Measurements from ENCODE around the gene MAPRE2. TPM values are rescaled to one million over a fixed set of nuclear protein-coding genes. Genes with fewer than 3 reads are reported as not detected.

The MAPRE2 gene
- total RNA-seq, 1 donor from 2014 or later: 22.4 TPM

DNA sequence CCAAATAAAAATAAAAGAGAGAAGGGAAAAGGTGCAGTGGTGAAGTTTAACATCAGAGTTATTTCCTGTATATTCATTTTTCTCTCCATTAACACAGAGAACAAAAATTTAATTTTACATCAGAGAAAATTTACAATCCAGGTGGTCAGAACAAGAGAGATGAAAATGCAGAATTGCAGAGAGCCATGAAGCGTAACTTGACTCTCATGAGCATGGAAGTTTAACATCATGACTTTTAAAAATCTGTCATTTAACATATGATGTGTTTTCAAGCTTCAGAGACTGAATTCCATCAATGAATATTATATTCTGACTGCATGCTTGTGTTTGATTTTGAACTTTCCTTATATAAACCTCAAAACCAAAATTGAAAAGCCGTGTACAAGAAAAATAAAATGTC, 120.3 kb downstream of the MAPRE2 start:
- TF ChIP-seq, protein P1, sequence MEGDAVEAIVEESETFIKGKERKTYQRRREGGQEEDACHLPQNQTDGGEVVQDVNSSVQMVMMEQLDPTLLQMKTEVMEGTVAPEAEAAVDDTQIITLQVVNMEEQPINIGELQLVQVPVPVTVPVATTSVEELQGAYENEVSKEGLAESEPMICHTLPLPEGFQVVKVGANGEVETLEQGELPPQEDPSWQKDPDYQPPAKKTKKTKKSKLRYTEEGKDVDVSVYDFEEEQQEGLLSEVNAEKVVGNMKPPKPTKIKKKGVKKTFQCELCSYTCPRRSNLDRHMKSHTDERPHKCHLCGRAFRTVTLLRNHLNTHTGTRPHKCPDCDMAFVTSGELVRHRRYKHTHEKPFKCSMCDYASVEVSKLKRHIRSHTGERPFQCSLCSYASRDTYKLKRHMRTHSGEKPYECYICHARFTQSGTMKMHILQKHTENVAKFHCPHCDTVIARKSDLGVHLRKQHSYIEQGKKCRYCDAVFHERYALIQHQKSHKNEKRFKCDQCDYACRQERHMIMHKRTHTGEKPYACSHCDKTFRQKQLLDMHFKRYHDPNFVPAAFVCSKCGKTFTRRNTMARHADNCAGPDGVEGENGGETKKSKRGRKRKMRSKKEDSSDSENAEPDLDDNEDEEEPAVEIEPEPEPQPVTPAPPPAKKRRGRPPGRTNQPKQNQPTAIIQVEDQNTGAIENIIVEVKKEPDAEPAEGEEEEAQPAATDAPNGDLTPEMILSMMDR (IDR thresholded peaks at IDR 0.05): no peak
- intact Hi-C loops (cut with DNase I): no loop called here
- Histone ChIP-seq H3K9me3 (no peaks in the 10 kb centered on the region), H3K27ac (no peak overlapping the region), H3K36me3 (no peaks in the 10 kb centered on the region), H3K4me3 (no peak overlapping the region), H3K27me3 (no peaks in the 10 kb centered on the region), H3K4me1 (no peaks in the 10 kb centered on the region)
- no peak for DNase-seq (ENCODE audit: low spot score in 2 of 2)

DNA sequence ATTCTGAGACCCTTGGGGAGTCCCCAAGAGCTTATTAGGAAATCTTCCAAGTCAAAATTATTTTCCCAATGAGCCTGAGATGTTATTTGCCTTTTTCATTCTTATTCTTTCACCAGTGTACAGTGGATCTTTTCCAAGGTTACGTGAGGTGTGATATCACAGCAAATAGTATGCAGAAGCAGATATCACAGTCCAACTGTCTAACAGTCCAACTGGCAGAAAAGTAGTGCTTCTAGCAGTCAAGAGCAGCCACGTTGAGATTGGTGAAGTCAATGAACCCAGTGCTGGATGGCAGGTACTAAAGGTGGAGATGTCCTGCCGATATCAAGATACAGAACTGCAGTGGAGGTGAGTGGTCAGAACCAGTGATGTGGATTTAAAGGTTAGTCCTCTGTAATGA, 120.7 kb downstream of the MAPRE2 start:
- no peaks in the 10 kb centered on the region for H3K36me3 ChIP-seq
- intact Hi-C loops (cut with DNase I): no loop called here

DNA sequence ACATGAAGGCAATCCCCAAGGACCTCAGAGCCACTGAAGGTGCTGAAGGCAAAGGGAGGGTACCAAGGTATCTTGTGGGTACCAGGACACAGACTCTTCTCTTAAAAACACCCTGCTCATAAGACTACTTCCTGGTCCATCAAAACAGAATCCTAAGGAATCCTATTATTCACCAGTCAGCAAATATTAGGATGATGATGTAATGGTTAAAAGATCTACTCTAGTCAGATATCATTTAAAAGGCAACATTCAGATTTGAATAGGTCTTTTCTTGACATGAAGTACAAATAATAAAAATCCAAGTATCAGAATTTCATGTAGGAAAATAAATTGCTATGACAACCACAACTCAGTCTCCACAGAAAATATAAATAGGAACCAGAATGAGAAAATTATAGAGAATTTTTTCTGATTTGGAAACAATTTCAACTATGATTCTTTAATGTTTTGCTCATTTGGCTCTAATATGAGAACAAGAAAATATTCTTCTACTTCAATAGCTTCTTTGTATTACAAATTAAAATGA, 121.9 kb downstream of the MAPRE2 start:
- no peaks in the 10 kb centered on the region for H3K36me3 ChIP-seq
- no peak overlapping the region for H3K27ac ChIP-seq
- intact Hi-C loops (cut with DNase I): no loop called here

More for the DNA sequence above, 120.7 kb downstream of the MAPRE2 start:
- no peaks in the 10 kb centered on the region for H3K9me3 ChIP-seq
- TF ChIP-seq, protein P1 (IDR thresholded peaks at IDR 0.05): no peak
- no peaks in the 10 kb centered on the region for H3K4me1 ChIP-seq
- DNase-seq (ENCODE audit: low spot score in 2 of 2): no peak
- no peaks in the 10 kb centered on the region for H3K27me3 ChIP-seq
- no peak overlapping the region for H3K27ac ChIP-seq
- H3K4me3 ChIP-seq: no peak overlapping the region

DNA sequence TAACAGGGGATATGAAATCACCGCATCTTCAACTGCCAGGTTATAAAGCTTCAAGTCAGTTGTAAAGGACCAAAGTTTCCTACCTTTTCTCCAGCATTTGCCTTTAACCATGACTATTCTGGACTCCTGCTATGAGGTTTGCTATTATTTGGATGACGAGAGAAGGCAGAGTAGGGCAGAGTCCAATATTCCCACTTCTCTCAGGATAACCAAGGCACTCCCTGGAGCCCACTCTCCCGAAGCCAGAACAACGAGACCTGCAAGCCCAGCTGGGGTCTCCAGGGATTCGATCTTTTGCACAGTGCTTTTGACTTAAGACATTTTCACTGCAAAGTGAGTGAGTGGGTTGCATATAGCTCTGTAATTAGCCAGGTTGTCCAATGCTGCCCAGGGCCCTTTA, 122.5 kb downstream of the MAPRE2 start:
- Histone ChIP-seq H3K9me3 (no peaks in the 10 kb centered on the region), H3K4me3 (no peak overlapping the region), H3K27me3 (no peaks in the 10 kb centered on the region), H3K4me1 (no peaks in the 10 kb centered on the region), H3K36me3 (no peaks in the 10 kb centered on the region), H3K27ac (no peak overlapping the region)
- TF ChIP-seq, protein P1 (IDR thresholded peaks at IDR 0.05): no peak
- intact Hi-C loops (cut with DNase I): no loop called here
- DNase-seq (ENCODE audit: low spot score in 2 of 2): no peak

More for the DNA sequence above, 121.9 kb downstream of the MAPRE2 start:
- DNase-seq (ENCODE audit: low spot score in 2 of 2): no peak
- no peaks in the 10 kb centered on the region for H3K27me3 ChIP-seq
- H3K9me3 ChIP-seq: no peaks in the 10 kb centered on the region
- TF ChIP-seq, protein P1 (IDR thresholded peaks at IDR 0.05): no peak
- no peaks in the 10 kb centered on the region for H3K4me1 ChIP-seq
- H3K4me3 ChIP-seq: no peak overlapping the region

DNA sequence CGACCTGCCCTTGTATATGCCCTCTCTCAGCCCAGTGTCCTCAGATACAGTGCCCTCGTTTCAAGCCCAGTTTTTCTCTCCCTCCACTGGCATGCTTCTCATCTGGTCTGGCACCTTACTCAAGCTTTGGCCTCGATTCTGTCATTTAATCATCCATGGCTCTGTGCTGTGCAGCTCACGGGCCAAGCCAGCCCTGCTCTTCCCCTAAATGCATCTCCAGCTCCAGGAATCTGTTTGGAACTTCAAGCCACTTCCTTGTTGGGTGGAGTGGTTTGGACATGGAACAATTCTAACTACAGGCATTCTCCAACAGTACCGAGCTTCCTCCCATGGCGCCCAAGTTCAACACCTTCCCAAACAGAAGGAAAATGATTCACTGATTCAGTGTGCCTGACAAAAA, 122.9 kb downstream of the MAPRE2 start:
- H3K27me3 ChIP-seq: no peaks in the 10 kb centered on the region
- no peak overlapping the region for H3K27ac ChIP-seq
- H3K4me1 ChIP-seq: no peaks in the 10 kb centered on the region
- intact Hi-C loops (cut with DNase I): no loop called here
- TF ChIP-seq, protein P1 (IDR thresholded peaks at IDR 0.05): no peak
- no peaks in the 10 kb centered on the region for H3K9me3 ChIP-seq
- no peaks in the 10 kb centered on the region for H3K36me3 ChIP-seq
- H3K4me3 ChIP-seq: no peak overlapping the region
- DNase-seq (ENCODE audit: low spot score in 2 of 2): no peak

- TF ChIP-seq, protein P1 (IDR thresholded peaks at IDR 0.05): no peak
- no peak overlapping the region for H3K4me3 ChIP-seq
- intact Hi-C loops (cut with DNase I): no loop called here
- no peak for DNase-seq (ENCODE audit: low spot score in 2 of 2)
- no peak overlapping the region for H3K27ac ChIP-seq
- no peaks in the 10 kb centered on the region for H3K27me3 ChIP-seq
- H3K4me1 ChIP-seq: no peaks in the 10 kb centered on the region
- no peaks in the 10 kb centered on the region for H3K36me3 ChIP-seq
- no peaks in the 10 kb centered on the region for H3K9me3 ChIP-seq
Observed at GRCh38 chr18:35167332-35167731, 126.1 kb downstream of the MAPRE2 start.
